ENCODE results near the gene CFAP45.
A peak's percentile ranks its signal among the peaks of the same experiment; 100 is the strongest.

The CFAP45 gene

DNA sequence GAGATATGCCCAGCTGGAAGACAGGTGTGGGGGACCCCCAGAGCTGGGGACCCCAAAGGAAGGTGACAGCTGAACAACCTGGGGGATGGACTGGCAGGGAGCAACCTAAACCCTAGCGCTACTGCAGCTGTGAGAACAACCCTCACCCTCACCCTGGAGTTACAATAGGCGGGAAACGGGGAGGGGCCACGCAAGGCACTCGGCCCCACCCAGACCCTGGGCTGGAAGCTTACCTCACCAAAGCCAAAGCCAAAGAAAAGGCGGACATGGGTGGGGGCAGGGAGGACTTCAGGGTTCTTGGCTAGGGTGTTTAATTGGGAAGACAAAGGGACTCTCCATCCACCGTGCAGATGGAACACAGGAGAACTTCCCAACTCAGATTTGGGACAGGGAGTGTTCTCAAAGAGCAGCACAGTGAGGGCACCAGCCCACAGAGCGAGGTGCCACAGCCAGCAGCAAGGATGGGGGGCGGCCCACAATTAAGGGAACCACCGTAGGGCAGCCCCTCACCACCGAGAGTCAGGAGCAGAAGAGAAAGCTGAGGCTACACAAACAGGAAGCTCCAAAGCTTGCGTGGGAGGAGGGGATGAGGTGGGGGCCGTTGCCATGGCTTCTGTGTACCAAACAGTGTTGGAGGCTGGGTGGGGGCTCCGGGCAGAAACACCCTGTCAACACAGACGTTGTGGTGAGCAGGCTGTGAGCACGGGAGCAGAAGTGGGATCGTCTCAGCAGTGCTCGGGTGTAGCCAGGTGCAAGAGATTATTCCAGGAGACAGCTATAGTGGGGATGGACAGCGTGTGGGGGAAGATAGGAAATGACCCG lies 23.4 kb upstream of the CFAP45 start:
- DNase-seq (ENCODE audit: low read depth), result peak; percentile 80

DNA sequence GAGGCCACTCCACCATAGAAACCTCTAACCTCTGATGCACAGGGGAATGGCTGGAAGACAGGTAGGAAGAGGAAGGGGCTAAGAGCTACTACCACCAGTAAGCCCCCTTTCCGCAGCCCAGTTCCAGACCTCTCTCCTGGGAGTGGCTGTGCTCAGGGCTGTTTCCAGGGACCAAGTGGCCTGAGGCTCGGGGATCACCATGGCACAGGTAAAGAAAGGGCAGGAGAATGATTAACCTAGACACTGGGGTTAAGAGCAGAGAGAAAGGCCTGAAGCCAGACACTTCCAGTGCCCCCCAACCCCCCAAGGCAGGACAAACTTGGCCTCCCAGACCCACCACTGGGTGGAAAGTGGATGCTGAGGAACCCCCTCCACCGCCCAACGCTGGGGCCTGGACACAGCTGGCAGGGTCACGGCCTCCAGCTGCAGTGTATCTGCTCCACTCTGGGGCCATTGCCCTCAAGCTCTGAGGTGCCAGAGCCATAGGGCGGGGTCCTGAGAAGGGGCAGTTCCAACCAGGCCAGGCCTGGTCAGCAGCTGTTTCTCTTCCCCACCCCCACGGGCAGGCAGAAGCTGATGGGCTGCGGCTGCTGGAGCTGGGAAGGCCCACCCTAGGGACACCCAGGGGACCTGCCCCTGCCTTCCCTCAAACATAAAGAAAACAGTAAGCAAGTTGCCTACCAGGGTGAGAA lies 22.7 kb upstream of the CFAP45 start:
- no peak for DNase-seq (ENCODE audit: low read depth)

GRCh38 chr1:159921700-159922504 lies 21.9 kb upstream of the CFAP45 start:
- DNase-seq (ENCODE audit: low read depth), result peak; percentile 51

DNA sequence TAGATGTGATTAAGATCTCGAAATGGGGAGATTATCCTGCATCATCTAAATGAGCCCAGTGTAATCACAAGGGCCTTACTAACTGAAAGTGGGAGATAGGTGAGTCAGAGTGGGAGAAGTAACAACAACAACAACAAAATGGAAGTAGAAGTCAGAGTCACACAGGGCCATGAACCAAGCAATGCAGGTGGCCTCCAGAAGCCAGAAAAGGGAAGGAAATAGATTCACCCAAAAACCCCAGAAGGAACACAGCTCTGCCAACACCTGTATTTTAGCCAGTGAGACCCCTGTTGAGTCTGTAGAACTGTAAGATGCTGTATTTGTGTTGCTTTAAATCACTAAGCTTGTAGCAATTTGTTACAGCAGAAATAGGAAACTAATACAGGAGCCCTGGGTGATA lies 21.3 kb upstream of the CFAP45 start:
- DNase-seq (ENCODE audit: low read depth), result peak; percentile 62

DNA sequence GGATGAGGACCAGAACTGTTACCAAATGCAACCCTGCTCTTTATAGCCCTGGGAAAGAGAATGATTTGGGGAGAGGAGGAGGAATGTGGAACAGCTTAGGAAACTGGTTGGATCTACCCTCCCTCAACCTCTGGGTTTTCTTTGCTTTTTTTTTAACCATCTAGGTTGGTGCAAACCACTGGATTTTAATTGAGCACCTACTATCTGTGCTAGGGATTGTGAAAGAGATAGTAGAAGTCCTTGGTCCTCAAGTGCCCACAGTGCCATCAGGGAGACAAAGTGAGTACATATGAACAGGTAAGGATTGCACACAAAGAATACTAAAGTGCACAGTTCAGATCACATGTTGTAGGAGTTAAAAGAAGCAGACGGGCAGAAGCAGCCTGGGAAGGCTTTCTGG lies 20.7 kb upstream of the CFAP45 start:
- no peak for DNase-seq (ENCODE audit: low read depth)

DNA sequence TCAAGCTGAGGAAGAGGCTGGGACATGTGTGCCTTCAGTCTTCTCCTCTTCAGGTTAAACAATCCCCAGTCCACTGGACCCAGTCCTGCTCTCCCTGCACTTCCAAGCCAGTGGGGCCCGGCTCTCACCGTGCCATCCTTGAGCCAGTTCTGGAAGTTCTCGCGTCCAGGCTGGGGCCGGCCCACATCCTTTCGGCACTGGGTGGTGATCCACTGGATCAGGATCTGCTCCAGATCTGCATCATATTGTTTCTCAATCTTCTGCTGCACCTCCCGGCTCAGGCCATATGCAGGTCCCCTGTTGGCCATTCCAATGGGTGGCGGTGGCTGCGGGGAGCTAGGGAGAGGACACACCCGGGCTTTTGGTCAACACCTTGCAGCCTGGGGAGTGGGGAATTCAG lies 20.2 kb upstream of the CFAP45 start:
- DNase-seq (ENCODE audit: low read depth), result no peak

GRCh38 chr1:159919236-159919865 lies 19.4 kb upstream of the CFAP45 start:
- DNase-seq (ENCODE audit: low read depth), result no peak

DNA sequence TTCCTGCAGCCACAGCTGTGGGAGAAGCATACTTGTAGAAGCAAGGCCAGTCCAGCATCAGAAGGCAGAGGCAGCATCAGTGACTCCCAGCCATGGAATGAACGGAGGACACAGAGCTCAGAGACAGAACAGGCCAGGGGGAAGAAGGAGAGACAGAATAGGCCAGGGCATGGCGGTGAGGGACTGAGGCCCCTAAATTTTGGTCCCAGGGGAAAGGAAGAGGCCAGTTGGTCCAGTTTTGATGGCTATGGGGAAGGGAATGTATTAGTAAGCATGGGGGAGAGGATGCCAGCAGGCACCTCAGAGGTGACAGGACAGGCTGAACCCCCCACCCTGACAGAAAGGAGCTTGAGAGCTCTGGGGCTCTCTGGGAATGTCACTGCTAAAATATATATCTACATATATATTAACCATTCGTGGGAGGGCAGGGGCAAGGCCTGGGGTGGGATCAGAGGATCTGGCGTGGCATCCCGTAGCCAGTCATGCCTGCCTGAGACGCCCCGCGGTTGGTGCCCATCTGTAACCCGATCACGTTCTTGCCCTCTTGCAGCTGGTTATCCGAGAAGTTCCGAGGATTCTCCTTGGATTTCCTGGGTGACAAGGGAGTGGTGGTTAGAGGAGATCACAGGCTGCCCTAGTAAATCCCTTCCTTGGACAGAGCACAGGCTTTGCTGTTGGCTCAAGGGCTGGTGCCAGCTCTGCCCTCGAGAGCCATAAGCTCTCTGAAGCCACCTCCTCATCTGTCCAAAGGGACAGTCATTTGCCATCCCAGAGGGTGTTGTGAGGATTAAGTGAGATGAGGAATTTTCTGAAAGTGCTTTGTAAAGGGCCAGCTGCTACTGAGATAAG lies 18.6 kb upstream of the CFAP45 start:
- no peak for DNase-seq (ENCODE audit: low read depth)

DNA sequence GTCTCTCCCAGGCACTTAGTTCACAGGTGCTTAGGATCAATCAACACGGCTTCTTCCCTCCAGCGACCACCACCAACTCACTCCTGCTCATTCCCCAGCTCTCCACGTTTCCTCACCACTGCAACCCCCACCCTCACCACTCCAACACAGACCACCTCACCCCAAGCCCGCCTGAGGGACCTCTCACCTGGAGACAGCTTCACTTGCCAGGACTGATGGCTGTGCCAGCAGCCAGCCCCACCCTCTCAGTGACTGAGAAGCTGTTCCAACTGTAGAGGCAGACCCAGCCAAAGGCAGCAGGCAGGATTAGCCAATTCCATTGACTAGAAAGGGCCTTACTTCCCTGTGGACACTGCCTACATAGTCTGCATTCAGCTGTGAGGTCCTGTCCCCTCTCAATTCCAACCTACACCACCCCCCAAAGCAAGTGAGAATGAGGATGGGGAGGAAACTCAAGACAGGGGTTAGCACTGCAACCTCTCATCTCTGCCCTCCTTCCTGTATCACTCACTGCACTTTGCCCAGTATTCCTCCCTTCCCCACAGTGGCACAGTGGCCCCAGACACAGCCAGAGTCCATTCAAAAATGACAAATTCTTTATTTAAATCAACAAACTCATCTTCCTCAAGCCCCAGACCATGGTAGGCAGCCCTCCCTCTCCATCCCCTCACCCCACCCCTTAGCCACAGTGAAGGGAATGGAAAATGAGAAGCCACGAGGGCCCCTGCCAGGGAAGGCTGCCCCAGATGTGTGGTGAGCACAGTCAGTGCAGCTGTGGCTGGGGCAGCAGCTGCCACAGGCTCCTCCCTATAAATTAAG lies 17.8 kb upstream of the CFAP45 start:
- DNase-seq (ENCODE audit: low read depth), result no peak

DNA sequence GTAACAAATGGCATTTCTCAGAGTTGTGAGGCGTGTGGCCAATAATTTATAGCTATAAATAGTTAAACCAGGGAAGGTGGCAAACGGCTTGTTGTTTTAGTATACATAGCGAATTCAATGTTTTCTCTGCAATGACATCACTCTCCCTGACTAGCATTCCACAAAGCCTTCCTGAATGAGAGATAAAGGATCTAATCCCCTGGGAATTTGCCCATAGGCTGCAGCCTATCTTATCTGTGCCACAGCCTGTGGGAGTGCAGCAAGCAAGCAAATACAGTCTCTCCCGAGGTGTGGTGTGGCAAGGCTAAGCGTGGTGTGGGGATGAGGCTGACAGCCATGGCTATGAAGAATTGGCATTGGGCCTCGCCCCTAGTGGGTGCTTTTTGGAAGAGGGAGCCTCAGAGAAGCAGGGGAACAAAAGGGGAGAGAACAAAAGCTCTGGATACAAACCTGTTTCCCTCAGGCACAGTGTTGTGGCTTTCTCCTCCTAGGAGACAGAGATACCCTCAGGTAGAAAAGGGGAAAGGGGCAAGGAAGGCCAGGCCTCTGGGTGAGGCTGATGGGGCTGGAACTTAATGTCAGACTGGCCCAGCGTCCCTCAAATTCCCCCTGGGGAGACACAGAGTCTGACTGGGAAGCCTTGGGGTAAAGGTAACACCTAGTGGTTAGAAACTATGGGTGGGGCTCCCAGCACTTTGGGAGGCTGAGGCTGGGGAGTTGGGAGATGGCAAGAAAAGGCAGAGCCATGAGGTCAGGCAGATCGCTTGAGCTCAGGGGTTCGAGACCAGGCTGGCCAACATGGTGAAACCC lies 16.5 kb upstream of the CFAP45 start:
- DNase-seq (ENCODE audit: low read depth), result peak; percentile 99

DNA sequence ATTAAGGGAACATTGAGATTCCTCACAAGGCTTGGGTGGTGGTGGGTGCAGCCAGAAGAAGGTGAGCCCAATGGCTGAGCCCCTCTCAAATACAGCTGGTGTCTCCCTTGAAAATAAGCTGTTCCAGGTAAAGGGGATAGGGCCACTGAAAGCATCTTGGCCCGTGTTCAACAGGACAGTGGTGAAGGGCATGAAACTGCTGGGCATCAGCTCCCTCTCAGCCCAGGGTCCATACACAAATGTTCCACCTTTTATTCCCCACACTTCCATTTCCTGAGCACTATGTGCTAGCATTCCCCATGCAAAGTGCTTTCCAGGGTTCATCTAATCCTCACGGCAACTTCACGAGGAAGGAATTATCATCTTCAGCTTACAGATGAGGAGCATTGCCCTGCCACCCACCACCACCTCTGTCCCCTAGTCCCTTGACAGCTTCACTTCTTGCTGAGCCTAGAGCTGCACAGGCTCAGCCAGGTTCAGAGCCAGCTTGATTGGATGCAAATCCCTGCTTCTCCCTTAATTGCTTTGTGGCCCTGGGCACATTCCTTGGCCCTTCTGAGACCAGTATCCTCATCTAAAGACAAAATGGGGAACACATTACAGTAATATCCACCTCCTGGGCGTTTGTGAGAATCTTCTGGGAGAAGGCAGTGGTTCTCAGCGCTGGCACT lies 15.7 kb upstream of the CFAP45 start:
- no peak for DNase-seq (ENCODE audit: low read depth)

DNA sequence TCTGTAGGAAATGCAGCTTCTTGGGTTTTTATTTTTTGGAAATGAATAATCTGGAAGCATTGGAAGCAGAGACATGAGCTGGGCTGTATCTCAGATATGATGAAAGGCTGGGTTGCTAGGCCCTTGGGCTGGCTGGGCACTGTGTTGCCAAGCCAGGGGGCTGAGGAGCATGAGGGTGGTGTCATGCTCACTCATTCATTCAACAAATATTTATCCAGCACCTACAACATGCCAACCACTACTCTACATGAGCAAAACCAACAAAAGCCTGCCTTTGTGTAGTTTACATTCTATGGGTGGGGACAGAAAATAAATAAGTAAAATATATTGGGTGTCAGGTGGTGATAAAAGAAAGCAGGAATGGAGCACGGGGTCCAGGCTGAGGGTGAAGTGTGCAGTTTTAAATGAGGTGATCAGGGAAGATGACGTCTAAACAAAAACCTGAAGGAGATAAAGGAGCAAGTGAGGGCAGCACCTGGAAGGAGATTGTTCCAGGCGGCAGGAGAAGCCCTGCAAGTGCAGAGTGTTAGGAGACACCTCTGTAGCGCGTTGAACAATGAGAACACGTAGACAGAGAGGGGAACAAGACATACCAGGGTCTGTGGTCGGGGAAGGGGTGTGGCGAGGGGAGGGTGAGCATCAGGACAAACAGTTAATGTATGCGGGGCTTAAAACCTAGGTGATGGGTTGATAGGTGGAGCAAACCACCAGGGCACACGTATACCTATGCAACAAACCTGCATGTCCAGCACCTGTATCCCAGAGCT lies 14.5 kb upstream of the CFAP45 start:
- no peak for DNase-seq (ENCODE audit: low read depth)

DNA sequence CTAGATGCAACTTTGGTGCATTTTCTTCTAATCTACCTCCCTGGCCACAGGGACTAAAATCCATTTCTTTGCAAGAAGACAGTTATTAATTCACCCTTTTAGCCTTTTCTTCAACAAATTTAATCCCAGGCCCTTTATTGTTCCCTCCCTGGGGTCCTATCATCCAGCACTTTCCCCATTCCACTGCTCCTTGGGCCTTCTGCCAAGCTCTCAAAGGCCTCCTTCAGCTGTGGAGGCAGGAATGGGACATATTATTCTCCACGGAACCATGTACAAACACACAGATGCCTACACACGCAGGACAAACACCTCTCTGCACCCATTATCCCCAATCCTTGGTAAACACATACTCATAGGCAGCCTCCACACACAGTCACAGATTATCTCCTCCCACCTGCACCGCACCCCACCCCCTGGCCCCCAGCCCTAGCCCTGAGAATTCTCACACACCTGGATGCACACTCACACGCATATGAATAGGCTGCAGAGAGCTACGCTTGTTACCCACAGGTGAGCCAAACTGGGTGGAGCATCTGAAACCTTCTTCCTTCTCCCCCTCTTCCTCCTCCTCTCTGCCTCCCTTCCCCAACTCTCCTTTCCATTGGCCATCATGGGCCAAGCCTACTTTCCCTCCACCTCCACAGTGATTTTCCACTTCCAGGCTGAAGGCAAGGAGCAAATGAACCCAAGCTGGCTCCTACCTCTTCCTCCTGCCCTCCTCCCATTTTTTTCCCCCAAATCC lies 13.7 kb upstream of the CFAP45 start:
- no peak for DNase-seq (ENCODE audit: low read depth)

DNA sequence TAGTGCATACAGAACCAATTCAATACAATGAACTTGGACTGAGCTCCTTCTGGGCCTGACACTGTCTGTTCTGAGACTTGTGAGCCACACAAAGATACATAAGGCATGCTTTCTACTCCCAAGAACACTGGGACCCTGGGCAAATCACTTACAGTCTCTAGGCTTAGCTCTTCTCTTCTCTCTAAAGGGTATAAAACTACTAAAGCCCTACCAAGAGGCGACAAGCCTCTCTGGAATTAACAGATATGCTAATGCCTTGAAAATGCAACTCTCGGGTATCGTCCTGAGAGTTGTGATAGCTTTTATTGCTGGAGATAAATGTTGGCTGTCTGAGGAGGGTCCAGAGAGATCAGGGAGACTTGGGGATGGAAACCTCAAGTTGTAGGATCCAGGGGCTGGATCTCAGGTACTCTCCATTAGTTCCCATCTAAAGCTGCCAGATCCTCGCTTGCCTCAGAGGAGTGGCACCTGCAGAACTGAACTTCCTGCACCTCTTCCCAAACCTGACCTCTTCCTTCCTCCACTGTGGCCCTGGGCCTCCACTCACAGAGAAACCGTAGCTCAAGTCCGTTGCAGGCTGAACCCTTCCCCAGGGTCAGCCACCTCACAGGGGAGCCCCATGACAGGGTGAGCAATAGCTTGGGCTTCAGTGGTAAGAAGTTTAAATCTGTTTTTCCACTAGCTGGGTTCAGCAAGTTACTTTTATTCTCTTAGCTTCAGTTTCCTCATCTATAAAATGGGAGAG lies 11.5 kb upstream of the CFAP45 start:
- DNase-seq (ENCODE audit: low read depth), result no peak

GRCh38 chr1:159908031-159908940 lies 8.3 kb upstream of the CFAP45 start:
- no peak for DNase-seq (ENCODE audit: low read depth)

- no peak for DNase-seq (ENCODE audit: low read depth)
Measured at GRCh38 chr1:159906960-159907359, 7.0 kb upstream of the CFAP45 start.
